HAP-1 (cell line): ENCODE measurements around the gene NEDD4.
A peak's percentile ranks its signal among the peaks of the same experiment; 100 is the strongest.
"Not testable (repeated sequence)": the region's sequence is repeated elsewhere in the genome, so short reads cannot be mapped to it uniquely, and the experiment has no call there.

ENCODE experiments used
- DNase-seq, 2 experiments: peaks; one replicate each; pipeline ENCODE4 v3.0.0-alpha.2; 2016 to 2020; ENCODE audit warnings: low spot score in 2 of 2
- H3K27me3 ChIP-seq: fragments of 250-450 bp; sonication (Bioruptor Pico); 2 replicates; pipeline ENCODE4 v1.5.1; 2020; ENCODE audit warnings: low read depth, mild to moderate bottlenecking, moderate library complexity
- H3K36me3 ChIP-seq: fragments of 250-450 bp; sonication (Bioruptor Pico); replicated peaks from 2 replicates; pipeline ENCODE4 v1.5.1; 2020; ENCODE audit warnings: mild to moderate bottlenecking
- H3K4me1 ChIP-seq: fragments of 250-450 bp; sonication (Bioruptor Pico); 2 replicates; pipeline ENCODE4 v1.5.1; 2020; ENCODE audit warnings: mild to moderate bottlenecking
- H3K4me3 ChIP-seq: fragments of 250-450 bp; sonication (Bioruptor Pico); 2 replicates; pipeline ENCODE4 v1.5.1; 2020; ENCODE audit warnings: mild to moderate bottlenecking, moderate library complexity
- H3K9me3 ChIP-seq: fragments of 250-450 bp; sonication (Bioruptor Pico); 2 replicates; pipeline ENCODE4 v1.5.1; 2020; ENCODE audit warnings: mild to moderate bottlenecking, moderate library complexity
- in situ Hi-C: fragments of 300-500 bp; cut with MboI; formaldehyde crosslinking; loops from 3 replicates; pipeline ENCODE4 v1.14.3; 2020; ENCODE audit warnings: low sequenced_read_pairs, inconsistent platforms, mixed read lengths

The NEDD4 gene

DNA sequence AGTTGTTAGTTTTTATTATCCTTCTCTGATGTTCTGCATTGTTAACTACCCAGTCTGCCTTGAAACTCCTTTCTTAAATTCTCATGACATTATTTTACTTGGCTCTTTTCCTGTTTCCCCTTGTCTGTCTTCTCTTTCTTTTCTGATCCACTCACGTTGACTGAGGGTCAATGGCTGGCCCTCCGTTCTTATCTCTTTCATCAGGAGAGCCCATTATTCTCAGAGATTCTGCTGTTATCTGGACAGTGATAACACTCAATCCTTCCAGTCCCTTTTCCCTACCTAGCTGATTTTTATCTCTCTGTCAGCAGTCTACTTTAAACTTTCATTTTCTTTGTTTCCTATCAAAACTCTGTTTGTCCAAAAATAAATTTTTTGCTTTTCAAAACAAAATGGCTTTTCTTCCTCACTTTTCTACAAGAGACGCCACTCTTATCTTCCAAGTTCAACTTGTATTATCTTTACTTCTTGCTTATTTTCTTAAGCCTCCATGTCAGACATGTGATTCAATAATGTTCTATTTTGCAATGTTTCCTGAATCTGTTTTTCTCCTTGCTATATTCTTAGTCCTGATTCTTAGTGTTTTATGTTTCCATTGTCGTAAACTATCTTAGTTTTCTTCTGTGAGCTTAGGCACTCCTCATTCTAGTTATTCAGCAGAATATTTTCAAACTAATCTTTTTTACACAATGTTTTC lies 120.2 kb downstream of the NEDD4 start:
- DNase-seq, result peak in 1 of 2 experiments; percentile 44
- Histone ChIP-seq H3K27me3 (no peaks in the 10 kb centered on the region), H3K4me3 (no peak overlapping the region), H3K4me1 (peaks cover 24% of the 10 kb centered on the region), H3K9me3 (no peaks in the 10 kb centered on the region), H3K36me3 (no peaks in the 10 kb centered on the region)
- in situ Hi-C loops, result no loop called here

DNA sequence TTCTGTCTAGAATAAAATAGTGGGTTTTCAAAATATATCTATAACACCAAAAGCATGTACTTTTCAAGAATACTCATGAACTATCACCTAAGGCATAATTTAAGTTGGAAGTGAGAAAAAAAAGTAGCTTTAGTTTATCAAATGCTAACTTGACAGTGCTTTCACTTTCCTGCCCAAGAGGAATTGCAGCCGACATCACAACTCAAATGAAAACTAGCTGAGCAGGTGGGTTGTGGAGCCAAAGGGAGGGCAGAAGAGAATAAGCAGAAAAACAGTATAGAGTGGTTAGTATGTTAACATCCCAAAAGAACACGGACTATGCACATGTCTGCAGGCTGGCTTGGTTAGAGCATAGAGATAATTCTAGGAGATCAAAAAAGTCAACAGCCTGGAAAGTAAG lies 120.9 kb downstream of the NEDD4 start:
- no peak for DNase-seq
- Histone ChIP-seq H3K36me3 (no peaks in the 10 kb centered on the region), H3K9me3 (no peaks in the 10 kb centered on the region), H3K4me1 (peaks cover 24% of the 10 kb centered on the region), H3K4me3 (no peak overlapping the region), H3K27me3 (no peaks in the 10 kb centered on the region)
- in situ Hi-C loops, result no loop called here

DNA sequence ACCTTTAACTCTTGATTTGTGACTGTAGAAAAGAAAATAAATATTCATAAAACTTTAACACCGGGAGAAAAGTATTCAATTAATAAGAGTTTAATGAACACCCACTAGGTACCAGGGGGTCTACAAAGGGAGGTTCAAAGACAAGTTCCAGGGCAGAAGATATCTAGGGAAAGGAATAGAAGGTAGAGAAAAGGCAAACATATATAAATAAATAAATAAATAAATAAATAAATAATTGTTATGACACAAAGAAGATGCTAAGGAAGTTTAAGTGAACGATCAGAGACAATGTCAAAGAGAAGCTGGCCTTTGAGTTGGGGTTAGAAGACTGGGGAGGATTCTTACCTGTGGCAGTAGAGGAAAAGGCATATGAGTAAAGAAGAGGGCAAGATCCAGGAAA lies 123.8 kb downstream of the NEDD4 start:
- Histone ChIP-seq H3K4me3 (no peak overlapping the region), H3K4me1 (peaks cover 26% of the 10 kb centered on the region), H3K27me3 (no peaks in the 10 kb centered on the region), H3K36me3 (no peaks in the 10 kb centered on the region), H3K9me3 (no peaks in the 10 kb centered on the region)
- in situ Hi-C loops, result no loop called here
- DNase-seq, result no peak

GRCh38 chr15:55868707-55869106 lies 124.7 kb downstream of the NEDD4 start:
- Histone ChIP-seq H3K9me3 (no peaks in the 10 kb centered on the region), H3K27me3 (no peaks in the 10 kb centered on the region), H3K4me1 (peaks cover 35% of the 10 kb centered on the region), H3K36me3 (no peaks in the 10 kb centered on the region), H3K4me3 (no peak overlapping the region)
- in situ Hi-C loops, result no loop called here
- DNase-seq, result no peak

DNA sequence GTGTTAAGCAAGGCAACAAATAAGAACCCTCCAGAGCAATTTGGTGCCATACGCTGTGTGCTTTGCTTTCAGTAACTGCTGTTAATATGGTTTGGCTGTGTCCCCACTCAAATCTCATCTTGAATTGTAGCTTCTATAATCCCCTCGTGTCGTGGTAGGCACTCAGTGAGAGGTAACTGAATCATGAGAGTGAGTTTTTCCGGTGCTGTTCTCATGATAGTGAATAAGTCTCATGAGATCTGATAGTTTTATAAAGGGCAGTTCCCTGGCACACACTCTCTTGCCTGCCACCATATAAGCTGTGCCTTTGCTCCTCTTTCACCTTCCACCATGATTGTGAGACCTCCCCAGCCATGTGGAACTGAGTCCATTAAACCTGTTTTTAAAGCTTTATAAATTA lies 125.1 kb downstream of the NEDD4 start:
- H3K9me3 ChIP-seq, H3K27me3 ChIP-seq, H3K4me3 ChIP-seq, in situ Hi-C loops, H3K36me3 ChIP-seq, DNase-seq: not testable (repeated sequence)
- H3K4me1 ChIP-seq, result peaks cover 38% of the 10 kb centered on the region

DNA sequence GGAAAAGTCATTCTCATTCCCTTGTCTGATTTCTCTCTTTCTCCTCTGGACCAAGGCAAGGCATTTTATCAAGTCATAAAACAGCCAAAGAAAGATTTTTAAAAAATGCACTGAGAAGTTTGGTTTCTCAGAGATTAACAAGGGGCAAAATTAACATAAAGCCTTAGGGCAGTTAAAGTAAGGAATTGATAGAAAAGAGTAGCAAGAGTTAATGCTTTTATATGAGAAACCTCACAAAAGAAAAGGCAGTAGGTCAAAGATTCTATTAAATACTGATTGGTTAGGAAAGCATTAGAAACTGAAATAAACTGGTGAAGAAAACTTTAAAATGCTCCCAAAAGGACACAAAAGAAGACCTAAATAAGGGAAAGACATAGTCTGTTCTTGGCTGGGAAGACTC lies 129.5 kb downstream of the NEDD4 start:
- no peaks in the 10 kb centered on the region; the same call in 1 of the 2 replicates for H3K36me3 ChIP-seq
- peaks cover 18% of the 10 kb centered on the region for H3K4me1 ChIP-seq
- DNase-seq, result peak in 1 of 2 experiments; percentile 96
- no peaks in the 10 kb centered on the region for H3K9me3 ChIP-seq
- in situ Hi-C loops, result no loop called here
- H3K4me3 ChIP-seq, result no peak overlapping the region
- no peaks in the 10 kb centered on the region for H3K27me3 ChIP-seq

DNA sequence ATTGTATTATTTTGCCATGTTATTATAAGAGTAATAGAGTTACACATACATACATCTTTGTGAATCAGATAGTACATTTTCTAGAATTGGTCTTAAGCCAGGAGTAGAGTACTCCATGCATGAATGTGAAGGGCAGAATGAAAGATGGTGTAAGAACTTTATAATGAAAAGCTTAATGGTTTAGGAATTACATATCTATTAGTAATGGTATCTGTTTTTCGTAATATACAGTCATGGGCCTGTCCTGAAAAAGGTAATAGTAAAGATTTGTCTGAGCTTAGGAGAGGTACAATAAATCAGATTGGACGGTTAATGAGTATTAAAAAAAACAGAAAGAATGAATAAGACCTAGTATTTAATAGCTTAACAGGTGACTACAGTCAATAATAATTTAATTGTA lies 132.3 kb downstream of the NEDD4 start:
- peaks cover 26% of the 10 kb centered on the region for H3K4me1 ChIP-seq
- H3K9me3 ChIP-seq, result no peaks in the 10 kb centered on the region
- no peaks in the 10 kb centered on the region for H3K27me3 ChIP-seq
- no peak overlapping the region for H3K4me3 ChIP-seq
- in situ Hi-C loops, result no loop called here
- H3K36me3 ChIP-seq, result no peaks in the 10 kb centered on the region; the same call in 1 of the 2 replicates
- DNase-seq, result no peak

- H3K27me3 ChIP-seq, result no peaks in the 10 kb centered on the region
- DNase-seq, result no peak
- in situ Hi-C loops, result no loop called here
- no peaks in the 10 kb centered on the region for H3K9me3 ChIP-seq
- no peak overlapping the region for H3K4me3 ChIP-seq
- peaks cover 27% of the 10 kb centered on the region for H3K4me1 ChIP-seq
- H3K36me3 ChIP-seq, result no peaks in the 10 kb centered on the region; the same call in 1 of the 2 replicates
Measured at GRCh38 chr15:55860468-55860867, 132.9 kb downstream of the NEDD4 start.

GRCh38 chr15:55859681-55860080 lies 133.7 kb downstream of the NEDD4 start:
- DNase-seq, result no peak
- in situ Hi-C loops, result no loop called here
- H3K4me3 ChIP-seq, result no peak overlapping the region

GRCh38 chr15:55858661-55859060 lies 134.8 kb downstream of the NEDD4 start:
- H3K4me1 ChIP-seq, result peaks cover 16% of the 10 kb centered on the region
- in situ Hi-C loops, result no loop called here
- H3K27me3 ChIP-seq, result no peaks in the 10 kb centered on the region
- no peaks in the 10 kb centered on the region; the same call in 1 of the 2 replicates for H3K36me3 ChIP-seq
- H3K9me3 ChIP-seq, result no peaks in the 10 kb centered on the region
- no peak for DNase-seq
- no peak overlapping the region for H3K4me3 ChIP-seq

More at GRCh38 chr15:55859681-55860080, 133.7 kb downstream of the NEDD4 start:
- Histone ChIP-seq H3K36me3 (no peaks in the 10 kb centered on the region; the same call in 1 of the 2 replicates), H3K4me1 (peaks cover 26% of the 10 kb centered on the region), H3K27me3 (no peaks in the 10 kb centered on the region), H3K9me3 (no peaks in the 10 kb centered on the region)

DNA sequence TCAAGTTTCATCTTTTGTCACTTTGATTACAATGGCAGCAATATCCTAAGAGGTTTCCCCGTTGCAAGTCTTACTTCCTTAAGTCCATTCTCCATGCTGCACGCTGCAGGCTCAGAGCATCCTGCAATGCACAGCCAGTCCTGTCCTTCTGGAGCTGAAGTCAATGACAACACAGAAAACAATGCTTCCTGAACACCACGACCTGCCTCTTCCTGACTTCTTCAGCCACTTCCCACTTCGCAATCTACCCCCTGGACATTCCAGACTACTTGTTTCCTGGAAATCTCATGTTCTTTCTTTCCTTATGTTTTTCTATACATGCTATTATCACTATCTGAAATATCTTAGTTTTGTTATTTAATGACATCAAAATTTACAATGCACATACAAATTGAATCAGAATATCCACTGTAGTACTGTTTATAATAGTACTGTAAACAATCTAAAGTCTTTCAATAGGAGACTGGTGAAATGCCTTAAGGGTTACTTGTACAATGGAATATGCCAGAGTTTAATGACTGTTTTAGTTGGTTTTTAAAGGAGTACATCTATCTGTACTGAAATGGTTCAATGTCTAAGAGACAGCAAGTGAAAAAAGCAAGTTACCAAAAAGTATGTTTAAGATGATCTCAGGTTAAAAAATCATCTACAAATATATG lies 136.8 kb downstream of the NEDD4 start:
- in situ Hi-C loops, result no loop called here

DNA sequence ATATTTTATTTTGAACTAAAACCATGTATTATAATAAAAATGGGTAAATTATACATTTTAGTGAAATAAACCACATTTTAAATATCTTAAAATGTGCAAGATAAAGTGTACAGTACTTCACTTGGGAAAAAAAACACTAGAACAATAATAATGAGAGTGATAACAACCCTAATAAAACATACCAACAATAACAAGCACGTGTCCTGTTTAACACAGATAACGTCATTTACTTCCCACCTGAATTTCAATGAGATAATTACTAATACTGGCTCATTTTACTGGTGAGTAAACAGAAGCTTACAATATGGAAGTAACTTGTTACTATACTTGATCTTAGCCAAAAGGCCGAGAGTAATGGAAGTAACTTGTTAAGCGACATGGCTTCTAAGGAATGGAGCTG lies 140.3 kb downstream of the NEDD4 start:
- in situ Hi-C loops, result no loop called here
- no peaks in the 10 kb centered on the region for H3K9me3 ChIP-seq
- no peak for DNase-seq
- no peaks in the 10 kb centered on the region for H3K36me3 ChIP-seq
- H3K4me1 ChIP-seq, result peaks cover 9% of the 10 kb centered on the region
- H3K27me3 ChIP-seq, result no peaks in the 10 kb centered on the region
- no peak overlapping the region for H3K4me3 ChIP-seq

More for the DNA sequence above, 136.8 kb downstream of the NEDD4 start:
- H3K9me3 ChIP-seq, result no peaks in the 10 kb centered on the region
- H3K27me3 ChIP-seq, result no peaks in the 10 kb centered on the region
- DNase-seq, result peak; percentile 47 to 49
- no peaks in the 10 kb centered on the region; the same call in 1 of the 2 replicates for H3K36me3 ChIP-seq
- H3K4me1 ChIP-seq, result peaks cover 9% of the 10 kb centered on the region
- H3K4me3 ChIP-seq, result no peak overlapping the region

DNA sequence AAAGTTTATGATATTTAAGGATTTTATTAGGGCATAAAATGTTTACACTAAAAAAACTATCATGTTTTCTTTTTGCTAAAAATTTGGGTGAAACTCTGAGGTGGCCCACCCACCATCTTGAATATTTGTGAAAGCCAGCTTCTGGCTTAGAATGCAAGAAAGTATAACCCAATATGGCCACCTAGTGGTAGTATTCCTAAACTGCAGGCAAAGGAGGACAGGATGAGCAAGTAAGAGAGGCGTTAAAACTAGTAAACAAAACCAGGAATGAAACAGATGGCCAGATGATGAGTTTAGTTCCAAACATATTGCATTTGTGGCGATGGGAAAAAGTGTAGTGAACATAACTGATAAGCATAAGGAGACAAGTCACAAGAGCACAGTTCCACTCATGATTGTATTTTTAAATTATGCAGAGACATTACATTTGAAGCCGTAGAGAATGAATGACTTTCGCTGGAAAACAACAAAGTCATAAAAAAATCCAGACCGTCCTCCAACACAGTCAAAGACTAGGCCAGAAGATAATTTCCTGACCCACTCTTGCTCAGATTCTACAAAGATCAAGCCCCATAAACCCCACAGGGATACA lies 147.2 kb downstream of the NEDD4 start:
- in situ Hi-C loops, result no loop called here
- Histone ChIP-seq H3K36me3 (no peaks in the 10 kb centered on the region; the same call in 1 of the 2 replicates), H3K4me3 (no peak overlapping the region), H3K4me1 (no peaks in the 10 kb centered on the region), H3K27me3 (no peaks in the 10 kb centered on the region), H3K9me3 (no peaks in the 10 kb centered on the region)
- DNase-seq, result peak; percentile 50 to 78

- in situ Hi-C loops, DNase-seq, H3K36me3 ChIP-seq, H3K4me1 ChIP-seq, H3K4me3 ChIP-seq, H3K27me3 ChIP-seq, H3K9me3 ChIP-seq: not testable (repeated sequence)
Measured at GRCh38 chr15:55842897-55843296, 150.5 kb downstream of the NEDD4 start.
